H9 (cell line): ENCODE measurements around the gene RNLS. TPM values are rescaled to one million over a fixed set of nuclear protein-coding genes. Genes with fewer than 3 reads are reported as not detected.

Experiments used
- DNase-seq: peaks from one replicate; pipeline ENCODE4 v3.0.0-alpha.2; 2017
- H2AFZ ChIP-seq: one replicate; pipeline ENCODE4 v1.6.1; 2013; ENCODE audit warnings: mild to moderate bottlenecking, low read length, control low read depth, moderate library complexity
- H2AK5ac ChIP-seq: 2 replicates; pipeline ENCODE4 v1.6.1; 2013; ENCODE audit warnings: low read length, control low read depth, mixed read lengths; ENCODE audit not compliant: insufficient read length
- H2BK120ac ChIP-seq: one replicate; pipeline ENCODE4 v1.6.1; 2013; ENCODE audit warnings: low read depth, mild to moderate bottlenecking, low read length, control low read depth, inconsistent platforms; ENCODE audit not compliant: poor library complexity, severe bottlenecking
- H2BK12ac ChIP-seq: 2 replicates; pipeline ENCODE4 v1.6.1; 2013; ENCODE audit warnings: low read length, control low read depth, mixed read lengths, low read depth; ENCODE audit not compliant: insufficient read length
- H2BK15ac ChIP-seq: 2 replicates; pipeline ENCODE4 v1.6.1; 2013; ENCODE audit warnings: low read depth, low read length, control low read depth
- H2BK20ac ChIP-seq: one replicate; pipeline ENCODE4 v1.6.1; 2013; ENCODE audit warnings: low read depth, mild to moderate bottlenecking, low read length, control low read depth, inconsistent platforms; ENCODE audit not compliant: poor library complexity, severe bottlenecking
- H2BK5ac ChIP-seq: 2 replicates; pipeline ENCODE4 v1.6.1; 2013; ENCODE audit warnings: low read length, control low read depth, mixed read lengths; ENCODE audit not compliant: insufficient read length
- H3K14ac ChIP-seq: 2 replicates; pipeline ENCODE4 v1.6.1; 2013; ENCODE audit warnings: low read length, control low read depth; ENCODE audit not compliant: insufficient read depth
- H3K18ac ChIP-seq: 2 replicates; pipeline ENCODE4 v1.6.1; 2013; ENCODE audit warnings: low read depth, mild to moderate bottlenecking, mixed read lengths, low read length, control low read depth; ENCODE audit not compliant: insufficient read length
- H3K23ac ChIP-seq: 2 replicates; pipeline ENCODE4 v1.6.1; 2013; ENCODE audit warnings: low read length, control low read depth, mixed read lengths, low read depth; ENCODE audit not compliant: insufficient read length
- H3K23me2 ChIP-seq: 2 replicates; pipeline ENCODE4 v1.6.1; 2013; ENCODE audit warnings: low read depth, mild to moderate bottlenecking, mixed read lengths, low read length, control low read depth; ENCODE audit not compliant: insufficient read length, poor library complexity, severe bottlenecking
- H3K27ac ChIP-seq: 2 replicates; pipeline ENCODE4 v1.5.1; 2013; ENCODE audit warnings: low read length, control low read depth, mixed read lengths, low read depth; ENCODE audit not compliant: insufficient read length
- H3K27me3 ChIP-seq: 2 replicates; pipeline ENCODE4 v1.6.1; 2013; ENCODE audit warnings: low read length, control low read depth, inconsistent platforms; ENCODE audit not compliant: insufficient read depth
- H3K4ac ChIP-seq: 2 replicates; pipeline ENCODE4 v1.6.1; 2013; ENCODE audit warnings: low read depth, mild to moderate bottlenecking, control low read depth, inconsistent platforms, low read length, moderate library complexity
- H3K4me1 ChIP-seq: 2 replicates; pipeline ENCODE4 v1.6.1; 2013; ENCODE audit warnings: low read length, control low read depth, inconsistent platforms; ENCODE audit not compliant: insufficient read depth
- H3K4me2 ChIP-seq: 2 replicates; pipeline ENCODE4 v1.6.1; 2013; ENCODE audit warnings: low read length, control low read depth, mixed read lengths; ENCODE audit not compliant: insufficient read length, insufficient read depth
- H3K56ac ChIP-seq: 2 replicates; pipeline ENCODE4 v1.6.1; 2013; ENCODE audit warnings: low read depth, mild to moderate bottlenecking, mixed read lengths, low read length, control low read depth; ENCODE audit not compliant: insufficient read length
- H3K79me1 ChIP-seq: 2 replicates; pipeline ENCODE4 v1.6.1; 2013; ENCODE audit warnings: low read depth, mild to moderate bottlenecking, moderate library complexity, low read length, control low read depth, inconsistent platforms; ENCODE audit not compliant: insufficient read depth, poor library complexity, severe bottlenecking
- H3K79me2 ChIP-seq: 2 replicates; pipeline ENCODE4 v1.6.1; 2013; ENCODE audit warnings: low read length, control low read depth, inconsistent platforms; ENCODE audit not compliant: insufficient read depth
- H3K9ac ChIP-seq: 2 replicates; pipeline ENCODE4 v1.6.1; 2013; ENCODE audit warnings: low read length, control low read depth, mixed read lengths; ENCODE audit not compliant: insufficient read length; ENCODE audit errors: extremely low read depth
- H3K9me3 ChIP-seq: one replicate; pipeline ENCODE4 v1.6.1; 2013; ENCODE audit warnings: low read depth, low read length, inconsistent platforms; ENCODE audit not compliant: control insufficient read depth
- H3T11ph ChIP-seq: one replicate; pipeline ENCODE4 v1.6.1; 2013; ENCODE audit warnings: mild to moderate bottlenecking, low read length, control low read depth, inconsistent platforms
- H4K20me1 ChIP-seq: one replicate; pipeline ENCODE4 v1.6.1; 2013; ENCODE audit not compliant: control insufficient read depth, insufficient read length, insufficient read depth
- H4K5ac ChIP-seq: 2 replicates; pipeline ENCODE4 v1.6.1; 2013; ENCODE audit warnings: low read depth, mild to moderate bottlenecking, mixed read lengths, low read length, control low read depth; ENCODE audit not compliant: insufficient read length
- H4K8ac ChIP-seq: replicated peaks from 2 replicates; pipeline ENCODE4 v1.6.1; 2013; ENCODE audit warnings: low read length, control low read depth, mixed read lengths, low read depth; ENCODE audit not compliant: insufficient read length
- H4K91ac ChIP-seq: 2 replicates; pipeline ENCODE4 v1.6.1; 2013; ENCODE audit warnings: low read depth, mild to moderate bottlenecking, moderate library complexity, mixed read lengths, low read length, control low read depth; ENCODE audit not compliant: insufficient read length
- H3K27ac Mint-ChIP-seq, 3 experiments: 2 replicates in 2 of 3; 3 replicates in 1 of 3; pipeline ENCODE4 v1.8.0; 2020 to 2021; ENCODE audit warnings: mixed read lengths in 3 of 3, mild to moderate bottlenecking in 1 of 3, moderate library complexity in 1 of 3
- H3K27me3 Mint-ChIP-seq: 2 replicates; pipeline ENCODE4 v1.8.0; 2021; ENCODE audit warnings: low read depth, mild to moderate bottlenecking, moderate library complexity, mixed read lengths
- H3K36me3 Mint-ChIP-seq, 3 experiments: 2 replicates in 2 of 3; 3 replicates in 1 of 3; pipeline ENCODE4 v1.8.0; 2020 to 2021; ENCODE audit warnings: low read depth in 3 of 3, mixed read lengths in 3 of 3; ENCODE audit not compliant: insufficient read depth in 1 of 3
- H3K4me1 Mint-ChIP-seq, 2 experiments: 2 replicates each; pipeline ENCODE4 v1.8.0; 2020; ENCODE audit warnings: mixed read lengths in 2 of 2
- H3K4me3 Mint-ChIP-seq, 2 experiments: 2 replicates in 1 of 2; 3 replicates in 1 of 2; pipeline ENCODE4 v1.8.0; 2020 to 2021; ENCODE audit warnings: mild to moderate bottlenecking in 2 of 2, mixed read lengths in 2 of 2, moderate library complexity in 1 of 2
- H3K9me3 Mint-ChIP-seq, 2 experiments: 2 replicates in 1 of 2; 3 replicates in 1 of 2; pipeline ENCODE4 v1.8.0; 2020; ENCODE audit warnings: mild to moderate bottlenecking in 2 of 2, mixed read lengths in 2 of 2, moderate library complexity in 1 of 2
- whole genome bisulfite sequencing: extraction: QIAGEN DNeasy Blood & Tissue Kit; methylation state at CpG from one replicate; pipeline ENCODE4 v1.1.7; 2013; ENCODE audit warnings: missing lambda C conversion rate, low lambda C conversion rate, mixed read lengths; ENCODE audit not compliant: insufficient read length; ENCODE audit errors: extremely low coverage; 5-methylcytosine and 5-hydroxymethylcytosine counted together
- total RNA-seq: library from RNA; stranded (reverse); gene quantifications from 2 replicates; pipeline ENCODE4 v1.2.1, GENCODE V29; 2021
- TF ChIP-seq, protein P1 (sequence below): fragments of 200-600 bp; sonication (generic); conservative IDR thresholded peaks from 3 replicates; pipeline ENCODE4 v1.8.0; 2021; ENCODE audit warnings: antibody characterized with exemption, mild to moderate bottlenecking

The RNLS gene
- total RNA-seq, 1 experiment from 2014 or later, result 7.5 TPM

DNA sequence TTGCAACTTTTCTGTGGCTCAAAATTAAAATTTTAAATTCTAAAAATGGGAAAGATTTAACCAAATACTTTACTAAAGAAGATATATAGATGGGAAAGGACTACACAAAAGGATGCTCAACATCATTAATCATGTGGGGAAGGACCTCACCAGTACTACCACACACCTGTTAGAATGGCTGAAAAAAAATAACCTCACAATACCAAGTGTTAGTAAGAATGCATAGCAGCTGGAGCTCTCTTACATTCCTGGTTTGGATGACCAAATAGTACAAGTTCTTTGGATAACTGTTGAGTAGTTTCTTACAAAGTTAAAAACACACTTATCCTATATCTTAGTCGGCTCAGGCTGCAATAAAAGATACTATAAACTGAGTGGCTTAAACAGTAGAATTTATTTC lies 37.3 kb upstream of the RNLS start:
- no peak overlapping the region for H2BK12ac ChIP-seq
- no peaks in the 10 kb centered on the region for H3K27me3 ChIP-seq
- no peaks in the 10 kb centered on the region for H3K4me1 ChIP-seq
- H3K9ac ChIP-seq, result no peak overlapping the region
- H4K91ac ChIP-seq, result no peak overlapping the region
- no peak overlapping the region for H2BK15ac ChIP-seq
- no peak overlapping the region for H3K4me2 ChIP-seq
- H3K18ac ChIP-seq, result no peak overlapping the region
- no peaks in the 10 kb centered on the region for H3K79me1 ChIP-seq
- no peaks in the 10 kb centered on the region for H4K20me1 ChIP-seq
- H3K4me3 Mint-ChIP-seq, result no peak overlapping the region
- WGBS, result no CpG with 5 or more reads among the region's 1 CpG
- peaks cover 0 to 6% of the 10 kb centered on the region in 2 experiments; a peak in 1 of 4 replicates for H3K4me1 Mint-ChIP-seq
- no peak overlapping the region for H3K27ac Mint-ChIP-seq
- no peak for DNase-seq
- H2AK5ac ChIP-seq, result no peak overlapping the region
- no peaks in the 10 kb centered on the region for H3K79me2 ChIP-seq
- H3K14ac ChIP-seq, result no peak overlapping the region
- no peak overlapping the region for H4K8ac ChIP-seq
- H3K27me3 Mint-ChIP-seq, result no peaks in the 10 kb centered on the region
- no peak overlapping the region for H2BK120ac ChIP-seq
- H3K4ac ChIP-seq, result no peak overlapping the region
- H3K23me2 ChIP-seq, result no peaks in the 10 kb centered on the region
- H4K5ac ChIP-seq, result no peak overlapping the region
- H2BK20ac ChIP-seq, result no peak overlapping the region
- no peak overlapping the region for H3K56ac ChIP-seq
- no peaks in the 10 kb centered on the region for H3K36me3 Mint-ChIP-seq
- H3K9me3 Mint-ChIP-seq, result no peaks in the 10 kb centered on the region; a peak in 1 of 5 replicates
- H2AFZ ChIP-seq, result no peak overlapping the region
- no peak overlapping the region for H3K23ac ChIP-seq
- no peak overlapping the region for H2BK5ac ChIP-seq
- H3T11ph ChIP-seq, result no peak overlapping the region
- no peaks in the 10 kb centered on the region for H3K9me3 ChIP-seq
- TF ChIP-seq, protein P1, sequence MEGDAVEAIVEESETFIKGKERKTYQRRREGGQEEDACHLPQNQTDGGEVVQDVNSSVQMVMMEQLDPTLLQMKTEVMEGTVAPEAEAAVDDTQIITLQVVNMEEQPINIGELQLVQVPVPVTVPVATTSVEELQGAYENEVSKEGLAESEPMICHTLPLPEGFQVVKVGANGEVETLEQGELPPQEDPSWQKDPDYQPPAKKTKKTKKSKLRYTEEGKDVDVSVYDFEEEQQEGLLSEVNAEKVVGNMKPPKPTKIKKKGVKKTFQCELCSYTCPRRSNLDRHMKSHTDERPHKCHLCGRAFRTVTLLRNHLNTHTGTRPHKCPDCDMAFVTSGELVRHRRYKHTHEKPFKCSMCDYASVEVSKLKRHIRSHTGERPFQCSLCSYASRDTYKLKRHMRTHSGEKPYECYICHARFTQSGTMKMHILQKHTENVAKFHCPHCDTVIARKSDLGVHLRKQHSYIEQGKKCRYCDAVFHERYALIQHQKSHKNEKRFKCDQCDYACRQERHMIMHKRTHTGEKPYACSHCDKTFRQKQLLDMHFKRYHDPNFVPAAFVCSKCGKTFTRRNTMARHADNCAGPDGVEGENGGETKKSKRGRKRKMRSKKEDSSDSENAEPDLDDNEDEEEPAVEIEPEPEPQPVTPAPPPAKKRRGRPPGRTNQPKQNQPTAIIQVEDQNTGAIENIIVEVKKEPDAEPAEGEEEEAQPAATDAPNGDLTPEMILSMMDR, result no peak
- no peak overlapping the region for H3K27ac ChIP-seq
